Dedifferentiated amniotic fluid mesenchymal stem cell (primary cell): ENCODE results near the gene GRAP.

ENCODE experiments used
- DNase-seq: peaks from one replicate; pipeline ENCODE4 v3.0.0-alpha.2; 2016; ENCODE audit errors: extremely low spot score

Gene GRAP

DNA sequence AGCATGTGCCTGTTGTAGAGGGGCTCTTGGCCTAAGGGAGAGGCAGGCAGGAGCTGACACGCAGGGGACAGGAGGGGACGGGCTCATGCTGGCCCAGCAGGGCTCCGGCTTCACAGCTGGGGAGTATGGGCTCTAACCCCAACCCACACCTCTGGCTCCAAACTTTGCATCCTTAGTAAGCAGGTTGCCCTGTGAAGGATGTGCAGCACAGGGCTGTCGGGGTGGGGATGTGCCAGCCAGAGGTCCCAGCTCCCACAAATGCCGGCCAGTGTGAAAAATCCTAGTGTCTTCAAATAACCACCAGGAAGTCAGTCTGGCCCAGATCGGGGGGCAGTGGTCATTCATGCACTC, 28.2 kb downstream of the GRAP start:
- no peak for DNase-seq

DNA sequence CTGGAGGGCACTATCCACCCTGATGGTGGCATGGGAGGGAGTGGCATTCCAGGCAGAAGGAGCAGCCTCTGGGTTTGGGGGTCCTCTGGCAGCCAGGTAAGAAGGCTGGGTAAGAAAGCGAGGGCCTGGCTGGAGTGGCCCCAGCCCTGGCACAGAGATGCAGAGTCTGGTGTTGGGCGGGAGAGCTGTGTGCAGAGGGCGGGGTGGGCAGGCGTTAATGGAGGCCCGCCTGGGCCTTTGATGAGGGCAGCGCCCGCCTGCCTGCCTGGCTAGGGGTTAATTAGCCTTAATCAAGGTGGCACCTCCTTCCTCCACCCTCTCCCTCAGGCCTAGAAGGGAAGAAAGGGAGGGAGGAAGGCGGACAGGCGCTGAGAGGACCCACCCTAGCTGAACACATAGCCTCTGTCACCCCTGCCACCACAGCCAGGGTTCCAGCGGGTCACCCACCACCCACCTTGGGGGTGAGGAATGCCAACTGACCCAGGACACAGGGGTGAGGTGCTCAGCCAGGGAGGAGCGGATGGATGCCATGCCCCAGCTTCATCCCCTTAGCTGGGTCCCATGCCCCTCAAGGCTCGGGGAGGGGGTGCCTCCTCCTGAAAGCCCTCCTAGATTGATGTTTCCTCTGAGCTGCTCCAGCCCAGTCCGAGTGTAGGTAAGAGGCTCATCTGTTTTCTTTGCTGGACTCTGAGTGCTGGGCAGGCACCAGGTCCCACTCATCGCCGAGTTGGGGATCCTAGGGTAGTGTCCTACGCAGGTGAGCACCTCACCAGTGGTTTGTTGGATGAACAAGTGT, 28.8 kb downstream of the GRAP start:
- DNase-seq = no peak

DNA sequence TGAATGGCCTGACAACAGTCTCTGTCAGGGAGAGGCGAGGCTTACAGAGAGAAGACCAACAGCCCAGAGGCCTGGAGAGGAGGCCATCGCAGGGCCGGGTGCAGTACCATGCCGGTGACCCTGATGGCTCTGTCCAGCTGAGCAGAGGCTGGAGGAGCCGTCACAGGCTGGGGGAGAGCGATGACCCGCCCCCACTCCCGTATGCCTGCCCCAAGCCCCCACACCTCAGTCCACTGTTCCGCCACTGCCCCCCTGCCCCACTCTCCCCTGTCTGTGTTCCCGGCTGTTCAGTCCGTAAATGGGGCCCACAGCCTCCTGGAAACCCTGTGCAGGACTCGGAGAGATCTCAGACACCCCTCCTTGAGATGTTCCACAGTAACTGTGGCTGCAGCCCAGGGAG, 29.4 kb downstream of the GRAP start:
- no peak for DNase-seq

DNA sequence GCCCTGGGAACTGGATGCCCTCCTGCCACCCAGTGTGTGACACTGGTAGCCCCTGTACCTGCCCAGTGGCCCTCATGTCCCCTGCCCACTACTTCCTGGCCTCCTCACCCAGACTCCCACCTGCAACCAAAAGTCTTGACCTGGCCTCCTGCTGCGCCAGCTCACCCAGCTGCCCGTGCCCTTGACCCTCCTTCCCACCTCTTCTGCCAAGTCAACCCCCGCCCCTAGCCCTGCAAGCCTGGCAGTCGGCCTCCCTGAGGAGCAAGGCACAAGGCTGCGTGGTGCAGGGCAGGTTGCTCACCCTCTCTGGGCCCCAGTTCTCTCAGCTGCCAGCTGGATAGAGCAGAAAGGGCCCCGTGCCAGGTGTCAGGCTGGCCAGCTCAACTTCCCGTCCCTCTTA, 29.9 kb downstream of the GRAP start:
- DNase-seq = no peak

DNA sequence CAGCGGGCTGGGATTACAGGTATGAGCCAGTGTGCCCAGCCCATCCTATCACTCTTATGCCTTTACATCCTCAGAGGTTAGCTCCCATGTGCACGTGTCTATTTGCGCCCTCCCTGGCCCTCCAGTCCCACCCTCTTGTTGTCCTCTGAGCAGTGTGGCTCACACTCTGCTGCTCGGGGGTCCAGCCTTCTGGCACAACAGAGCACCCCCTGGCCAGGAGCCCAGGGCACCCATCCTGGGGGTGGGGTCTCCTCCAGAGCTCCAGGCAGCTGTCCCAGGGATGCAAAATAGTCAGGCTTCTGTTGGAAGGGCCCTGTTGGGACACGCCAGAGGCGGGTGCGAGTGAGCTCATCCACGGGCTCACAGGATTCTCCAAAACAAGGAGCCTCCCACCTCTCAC, 30.5 kb downstream of the GRAP start:
- no peak for DNase-seq

DNA sequence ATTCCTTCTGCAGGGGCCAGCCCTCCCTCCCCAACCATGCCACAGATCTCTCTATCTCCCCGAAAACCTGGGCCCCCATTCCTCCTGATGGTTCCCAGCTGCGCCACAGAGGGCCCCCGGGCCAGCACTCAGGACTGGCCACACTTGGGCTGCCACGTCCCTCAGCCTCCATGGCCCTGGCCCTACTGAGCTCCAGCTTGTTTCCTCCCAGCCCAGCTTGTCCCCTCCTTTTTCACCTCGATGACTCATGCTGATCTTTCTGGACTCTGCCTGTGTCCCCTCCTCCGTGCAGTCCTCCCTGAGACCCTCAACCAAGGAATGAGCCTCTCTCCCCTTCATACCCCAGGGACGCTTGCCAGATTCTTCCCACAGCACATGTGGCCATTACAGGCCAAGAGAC, 31.3 kb downstream of the GRAP start:
- DNase-seq = no peak

DNA sequence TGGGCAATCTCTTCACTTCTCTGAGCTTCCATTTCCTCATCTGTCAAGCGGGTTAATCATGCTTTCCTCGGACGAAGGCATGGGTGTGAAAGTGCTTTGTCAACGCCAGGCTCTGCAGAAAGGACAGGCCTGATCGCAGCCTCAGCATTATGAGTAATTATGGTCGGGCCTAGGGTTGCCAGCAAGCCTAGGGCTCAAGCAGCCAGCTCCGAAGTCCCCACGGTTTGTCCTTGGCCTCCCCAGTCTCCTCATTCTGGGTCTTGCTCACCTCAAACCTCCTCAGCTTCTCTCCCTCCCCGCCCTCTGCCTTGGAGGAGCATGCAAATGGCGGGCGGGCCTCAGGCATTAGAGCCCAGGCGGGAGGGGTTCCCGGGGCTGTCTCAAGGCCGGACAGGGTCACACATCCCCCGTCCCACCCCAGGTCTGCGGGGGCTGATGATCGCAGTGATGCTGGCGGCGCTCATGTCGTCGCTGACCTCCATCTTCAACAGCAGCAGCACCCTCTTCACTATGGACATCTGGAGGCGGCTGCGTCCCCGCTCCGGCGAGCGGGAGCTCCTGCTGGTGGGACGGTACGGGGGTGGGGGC, 32.0 kb downstream of the GRAP start:
- no peak for DNase-seq

DNA sequence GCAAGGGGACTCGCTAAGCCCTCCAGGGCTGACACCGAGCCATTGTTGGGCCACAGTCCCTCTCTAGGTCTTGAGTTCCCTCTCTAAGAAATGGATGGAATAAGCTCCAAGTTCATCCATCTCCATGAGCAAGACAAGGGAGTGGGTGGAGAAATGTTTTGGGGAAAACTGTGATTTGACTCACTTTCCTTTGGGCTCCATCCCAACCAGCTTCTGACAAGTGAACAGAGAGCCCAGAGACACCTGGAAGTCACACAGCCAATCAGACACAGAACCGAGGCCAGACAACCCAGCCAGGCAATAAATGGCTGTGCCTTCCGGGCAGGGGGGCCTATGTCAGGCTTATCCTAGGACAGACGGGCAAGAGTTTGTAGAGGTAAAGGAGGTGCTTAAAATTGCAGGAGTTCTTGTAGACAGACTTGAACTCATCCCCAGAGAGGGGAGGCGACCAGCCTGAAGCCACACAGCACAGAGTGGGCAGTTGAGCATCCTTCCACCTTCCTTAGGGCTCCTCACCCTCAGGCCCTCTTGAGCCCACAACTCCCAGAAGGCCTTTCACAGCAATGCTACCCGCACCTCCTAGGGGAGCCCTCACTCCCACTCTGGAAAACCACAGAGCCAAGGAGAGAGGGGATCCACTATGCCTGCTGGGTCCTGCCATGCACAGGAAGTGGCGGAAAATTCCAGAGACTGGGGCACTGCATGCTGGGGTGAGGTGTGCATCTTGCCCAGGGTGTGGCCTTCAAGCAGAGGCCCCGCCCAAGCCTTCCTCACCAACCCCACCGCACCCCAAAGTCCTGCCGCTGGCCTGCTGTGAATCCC, 32.7 kb downstream of the GRAP start:
- DNase-seq = no peak

DNA sequence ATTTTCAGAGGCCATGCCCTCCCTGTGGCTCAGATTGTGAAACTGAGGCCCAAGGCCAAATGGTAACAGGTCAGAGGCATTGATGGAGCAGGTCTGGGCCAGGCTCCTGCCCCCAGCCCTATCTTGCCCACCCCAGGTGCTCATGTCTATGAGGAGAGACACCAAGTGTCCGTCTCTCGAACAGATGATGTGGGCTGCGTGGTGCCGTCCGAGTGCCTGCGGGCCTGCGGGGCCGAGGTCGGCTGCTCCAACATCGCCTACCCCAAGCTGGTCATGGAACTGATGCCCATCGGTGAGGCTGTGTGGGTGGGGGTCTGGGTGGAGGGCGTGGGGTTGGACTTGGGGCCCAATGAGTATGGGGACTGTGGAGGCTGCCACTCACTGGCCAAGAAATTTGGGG, 33.5 kb downstream of the GRAP start:
- no peak for DNase-seq

DNA sequence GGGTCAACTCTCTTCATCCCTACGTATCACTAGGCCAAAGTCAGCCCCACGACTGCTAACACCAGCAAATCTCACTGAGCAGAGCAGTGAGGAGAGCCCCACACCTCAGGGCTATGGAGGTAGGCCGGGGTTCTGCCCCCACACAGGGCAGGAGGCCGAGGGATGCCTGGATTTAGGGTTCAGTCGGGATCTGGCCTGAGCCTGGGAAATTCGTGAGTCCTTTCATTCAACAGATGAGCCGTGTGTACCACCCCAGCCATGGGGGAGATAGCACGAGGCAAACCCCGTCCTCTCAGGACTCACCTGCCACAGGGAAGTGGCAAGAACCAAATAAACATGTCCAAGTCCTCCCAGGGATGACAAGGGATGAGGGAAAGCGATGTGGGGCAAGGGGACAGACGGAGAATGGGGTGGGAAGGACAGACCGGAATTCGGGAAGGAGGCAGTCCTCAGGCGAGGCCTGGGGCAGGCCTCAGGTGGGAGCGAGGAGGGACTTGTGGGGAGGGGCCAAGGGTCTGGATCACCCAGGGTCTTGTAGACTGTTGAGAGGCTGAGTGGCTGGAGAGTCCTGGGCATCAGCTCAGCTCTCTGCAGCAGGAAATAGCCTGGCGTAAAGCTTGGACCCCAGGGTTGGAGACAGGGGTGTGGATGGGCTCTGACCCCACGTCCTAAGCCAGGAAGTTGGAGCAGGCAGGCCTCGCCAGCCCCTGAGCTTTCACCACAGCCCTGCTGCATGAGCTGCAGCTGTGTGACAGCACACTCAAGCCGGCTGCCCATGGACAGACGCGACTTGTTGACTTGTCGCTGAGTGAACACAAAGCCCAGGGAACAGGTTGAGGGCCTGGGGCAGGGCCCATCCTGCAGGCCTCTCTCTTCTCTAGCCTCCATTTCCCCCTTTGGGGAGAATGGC, 34.3 kb downstream of the GRAP start:
- DNase-seq = no peak

DNA sequence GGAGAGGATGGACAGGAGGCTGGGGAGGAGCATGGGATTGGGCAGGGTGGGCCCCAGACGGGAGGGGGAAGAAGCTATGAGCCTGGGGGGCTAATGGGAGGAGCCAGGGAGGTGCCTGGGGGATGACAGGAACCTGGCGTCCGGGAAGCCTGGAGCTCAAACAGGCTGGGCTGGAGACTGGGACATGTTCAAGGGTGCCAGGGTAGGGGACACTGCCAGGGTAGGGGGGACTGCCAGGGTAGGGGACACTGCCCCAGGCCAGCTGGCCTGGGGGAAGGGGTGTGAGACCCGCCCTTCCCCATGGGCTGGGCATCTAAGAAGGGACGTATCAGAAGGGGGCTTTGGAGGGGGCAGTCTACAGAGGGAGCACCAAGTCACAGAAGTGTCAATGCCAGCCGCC, 35.2 kb downstream of the GRAP start:
- DNase-seq = no peak

DNA sequence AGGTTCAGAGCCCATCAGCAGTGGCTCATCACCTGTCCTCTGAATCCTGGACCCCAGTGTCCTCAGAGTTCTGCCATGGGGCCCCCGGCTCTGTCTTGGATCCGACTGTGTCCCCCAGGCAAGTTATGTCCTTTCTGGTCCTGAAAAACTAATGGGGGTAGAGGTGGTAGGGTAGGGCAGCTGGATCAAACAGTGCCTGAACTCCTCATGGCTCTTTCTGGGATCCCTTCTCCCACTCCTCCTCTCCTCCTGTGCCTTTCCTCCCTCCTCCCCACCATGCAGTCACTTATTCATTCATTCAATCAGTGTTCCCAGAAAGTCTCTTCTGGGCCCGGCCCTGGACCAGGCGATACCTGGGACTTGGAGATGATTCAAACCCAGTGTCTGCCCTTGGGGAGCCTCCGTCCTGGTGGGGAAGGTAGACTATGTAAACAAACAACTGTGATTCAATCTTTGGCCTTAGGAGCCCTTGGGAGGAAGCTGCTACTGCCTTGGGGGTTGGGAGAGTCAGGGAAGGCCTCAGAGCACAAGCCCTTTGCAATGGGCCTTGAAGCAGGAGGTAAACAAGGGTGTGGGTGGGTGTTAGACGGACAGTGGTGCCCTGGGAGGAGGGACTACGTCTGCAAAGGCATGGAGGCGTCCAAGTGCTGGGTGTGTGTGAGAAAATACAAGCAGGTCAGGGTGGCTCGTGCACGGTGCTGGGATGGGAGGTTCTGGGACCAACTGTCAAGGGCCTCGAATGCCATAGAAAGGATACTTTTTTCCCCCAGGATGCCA, 35.8 kb downstream of the GRAP start:
- DNase-seq = no peak

DNA sequence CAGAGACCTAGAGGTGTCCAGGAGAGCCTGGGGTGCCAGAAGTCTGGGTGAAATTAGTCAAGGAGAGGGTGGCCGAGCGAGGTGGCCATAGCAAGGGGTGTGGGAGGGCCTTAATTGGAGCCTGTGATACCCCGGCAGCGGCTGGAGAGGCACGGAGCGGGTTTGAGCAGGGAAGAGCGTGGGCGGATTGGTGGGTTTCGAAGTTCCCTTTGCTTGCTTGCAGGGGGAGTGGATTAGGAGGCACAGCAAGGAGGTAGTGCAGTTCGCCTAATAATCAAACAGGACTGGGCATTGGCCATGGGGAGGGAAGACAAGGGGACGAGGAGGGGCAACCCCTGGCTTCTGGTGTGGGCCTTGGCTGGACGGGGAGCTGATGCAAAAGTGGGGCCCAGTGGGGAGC, 36.8 kb downstream of the GRAP start:
- no peak for DNase-seq

DNA sequence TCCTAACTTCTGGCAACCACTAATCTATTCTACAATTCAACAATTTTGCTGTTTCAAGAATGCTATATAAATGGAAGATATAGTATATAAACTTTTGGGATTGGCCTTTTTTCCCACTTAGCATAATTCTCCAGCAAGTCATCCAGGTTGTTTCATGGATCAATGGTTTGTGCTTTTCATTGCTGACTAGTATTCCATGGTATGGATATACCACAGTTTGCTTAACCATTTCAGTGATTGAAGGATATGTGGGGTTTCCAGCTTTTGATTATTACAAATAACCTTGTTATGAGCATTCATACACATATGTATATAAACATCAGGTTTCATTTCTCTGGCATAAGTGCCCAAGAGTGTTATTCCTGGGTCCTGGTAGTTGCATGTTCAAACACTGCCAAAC, 40.1 kb downstream of the GRAP start:
- DNase-seq = no peak

DNA sequence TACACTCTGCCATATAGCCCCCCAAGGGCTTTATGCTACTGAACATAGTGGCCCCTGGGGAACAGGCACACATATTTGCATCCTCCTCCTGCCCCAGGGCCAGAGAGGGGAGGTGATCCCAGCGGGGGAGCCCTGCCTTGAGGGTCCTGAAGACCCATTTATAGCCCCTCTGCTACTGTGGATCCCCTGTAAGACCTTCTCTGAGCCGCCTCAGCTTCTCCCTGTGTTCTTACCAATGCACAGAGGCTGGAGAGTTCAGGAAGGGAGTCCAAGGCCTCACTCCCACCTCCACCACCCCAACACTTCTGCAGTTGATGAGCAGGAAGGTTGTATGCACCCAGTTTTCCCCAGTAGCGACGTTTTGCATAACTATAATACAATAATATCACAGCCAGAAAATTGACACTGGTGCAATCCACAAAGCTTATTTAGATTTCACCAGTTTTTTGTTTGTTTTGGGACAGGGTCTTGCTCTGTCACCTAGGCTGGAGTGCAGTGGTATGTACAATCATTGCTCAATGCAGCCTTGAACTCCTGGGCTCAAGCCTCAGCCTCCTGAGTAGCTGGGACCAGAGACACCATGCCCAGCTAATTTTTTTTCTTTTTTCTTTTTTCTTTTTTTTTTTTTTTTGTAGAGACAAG, 40.8 kb downstream of the GRAP start:
- no peak for DNase-seq

DNA sequence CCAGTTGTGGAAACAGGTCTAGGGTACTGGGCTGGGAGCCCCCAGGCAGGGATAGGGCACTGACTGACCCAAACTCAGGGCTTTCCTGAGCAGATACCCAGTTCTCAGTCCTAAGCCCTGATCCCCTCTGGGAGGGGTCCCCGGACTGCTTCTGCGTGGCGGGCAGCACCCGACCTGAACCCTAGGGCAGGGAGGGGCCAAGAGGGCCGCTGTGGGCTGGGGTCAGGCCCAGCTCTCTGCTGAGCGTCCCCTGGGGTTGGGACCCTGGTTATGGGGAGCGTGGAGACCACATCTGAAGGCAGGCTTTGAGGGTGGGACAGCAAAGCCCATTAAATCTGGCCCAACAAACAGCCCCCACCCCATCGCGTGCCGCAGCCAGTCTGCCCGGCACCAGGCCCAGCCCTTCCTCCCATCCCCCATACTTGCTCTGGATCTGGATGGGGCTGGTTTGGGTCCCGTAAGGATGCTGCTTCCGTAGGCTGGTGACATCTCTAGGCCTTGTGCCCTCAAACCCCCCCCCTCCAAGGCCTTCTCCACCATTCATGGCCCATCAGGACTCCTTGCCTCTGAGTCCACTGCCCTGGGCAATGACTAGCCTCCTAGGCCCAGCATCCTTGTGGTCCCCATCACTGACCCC, 41.5 kb downstream of the GRAP start:
- DNase-seq = no peak

DNA sequence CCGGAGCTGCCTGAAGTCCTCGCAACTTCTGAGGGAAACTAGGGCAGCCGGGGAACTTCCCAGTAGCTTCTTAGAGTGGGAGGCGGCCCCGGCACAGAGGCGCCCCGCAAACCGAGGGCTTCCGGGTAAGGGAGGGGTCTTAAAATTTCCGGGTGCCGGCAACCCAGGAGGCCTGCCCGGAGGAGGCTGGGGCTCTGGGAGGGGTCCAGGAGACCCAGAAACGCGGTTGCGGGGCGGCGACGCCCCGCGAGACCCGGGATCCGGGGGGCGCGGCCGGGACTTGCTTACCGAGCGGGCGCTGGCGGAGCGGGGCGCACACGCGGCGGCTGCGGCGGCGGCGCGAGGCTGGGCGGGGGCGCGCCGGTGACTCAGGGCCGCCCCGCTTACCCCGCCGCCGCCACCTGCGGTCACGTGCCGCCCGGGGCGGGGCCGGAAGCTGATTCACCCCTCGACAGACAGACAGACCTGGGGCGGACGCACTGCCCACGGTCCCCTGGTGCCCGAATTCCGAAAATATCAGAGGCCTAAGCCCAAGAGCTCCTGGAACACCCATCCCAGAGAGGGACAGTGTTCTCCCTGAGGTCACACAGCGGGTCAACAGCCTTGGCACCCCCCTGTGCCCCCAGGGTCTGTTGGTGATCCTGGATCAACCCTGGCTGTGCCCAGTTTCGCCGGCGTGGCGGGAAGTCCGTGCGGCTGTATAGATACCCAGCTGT, 42.2 kb downstream of the GRAP start, which contains the start of gene FAM83G:
Gene FAM83G (minus strand): TSS at position 344 of the 716 bp plus-strand sequence. CDS start 723 bp downstream, outside the sequence.
- no peak for DNase-seq

DNA sequence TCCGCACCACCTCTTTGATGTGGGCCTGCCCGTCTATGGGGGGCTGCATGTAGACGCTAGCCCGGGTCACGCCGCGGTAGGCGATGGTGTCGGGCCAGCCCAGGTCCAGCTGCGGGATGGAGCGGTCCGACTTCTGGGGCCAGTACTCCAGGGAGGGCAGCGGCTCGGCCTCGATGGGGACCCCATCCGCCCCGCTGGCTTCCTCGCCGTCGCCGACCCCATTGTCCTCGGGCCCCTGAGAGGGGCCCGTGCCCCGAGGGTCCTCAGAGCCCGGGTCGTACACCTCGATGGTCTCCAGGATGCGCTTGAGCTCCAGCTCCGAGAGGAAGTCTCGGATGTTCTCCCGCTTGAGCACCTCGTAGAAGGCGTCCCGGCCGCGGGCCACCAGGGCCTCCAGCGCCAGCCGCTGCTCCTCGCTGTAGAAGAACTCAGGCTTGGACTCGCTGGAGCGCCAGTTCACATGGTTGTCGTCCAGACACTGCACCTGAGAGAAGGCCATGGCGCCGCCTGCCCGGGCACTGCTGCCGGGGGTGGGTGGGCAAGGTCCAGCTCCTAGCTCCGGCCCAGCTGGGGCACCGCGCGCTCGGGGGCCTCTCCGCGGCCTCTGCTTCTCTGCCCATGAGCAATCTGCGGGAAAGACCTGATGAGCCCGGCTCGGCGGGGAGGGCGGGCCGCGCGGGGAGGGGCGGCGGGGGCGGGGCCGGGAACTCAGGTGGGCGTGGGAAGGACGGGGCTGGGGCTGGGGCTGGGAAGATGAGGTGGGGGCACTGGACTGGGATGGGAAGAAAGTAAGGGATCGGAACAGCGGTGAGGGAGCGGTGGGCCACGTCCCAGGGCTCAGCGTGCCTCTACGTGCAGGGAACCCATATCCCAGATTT, 43.0 kb downstream of the GRAP start:
- DNase-seq = no peak
